ENCODE results near the gene CCDC183. TPM values are rescaled to one million over a fixed set of nuclear protein-coding genes. Genes with fewer than 3 reads are reported as not detected.
"Not testable (repeated sequence)": the region's sequence is repeated elsewhere in the genome, so short reads cannot be mapped to it uniquely, and the experiment has no call there.

The CCDC183 gene
- total RNA-seq, 1 donor = not detected

GRCh38 chr9:136835162-136835931, 39.2 kb downstream of the CCDC183 start:
- no peak overlapping the region for H3K4me3 ChIP-seq (ENCODE audit: low read depth, low read length)
- TF ChIP-seq, protein P1, sequence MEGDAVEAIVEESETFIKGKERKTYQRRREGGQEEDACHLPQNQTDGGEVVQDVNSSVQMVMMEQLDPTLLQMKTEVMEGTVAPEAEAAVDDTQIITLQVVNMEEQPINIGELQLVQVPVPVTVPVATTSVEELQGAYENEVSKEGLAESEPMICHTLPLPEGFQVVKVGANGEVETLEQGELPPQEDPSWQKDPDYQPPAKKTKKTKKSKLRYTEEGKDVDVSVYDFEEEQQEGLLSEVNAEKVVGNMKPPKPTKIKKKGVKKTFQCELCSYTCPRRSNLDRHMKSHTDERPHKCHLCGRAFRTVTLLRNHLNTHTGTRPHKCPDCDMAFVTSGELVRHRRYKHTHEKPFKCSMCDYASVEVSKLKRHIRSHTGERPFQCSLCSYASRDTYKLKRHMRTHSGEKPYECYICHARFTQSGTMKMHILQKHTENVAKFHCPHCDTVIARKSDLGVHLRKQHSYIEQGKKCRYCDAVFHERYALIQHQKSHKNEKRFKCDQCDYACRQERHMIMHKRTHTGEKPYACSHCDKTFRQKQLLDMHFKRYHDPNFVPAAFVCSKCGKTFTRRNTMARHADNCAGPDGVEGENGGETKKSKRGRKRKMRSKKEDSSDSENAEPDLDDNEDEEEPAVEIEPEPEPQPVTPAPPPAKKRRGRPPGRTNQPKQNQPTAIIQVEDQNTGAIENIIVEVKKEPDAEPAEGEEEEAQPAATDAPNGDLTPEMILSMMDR (IDR thresholded peaks at IDR 0.05; ENCODE audit: insufficient read depth, low read length) = no peak

GRCh38 chr9:136835932-136836904, 40.1 kb downstream of the CCDC183 start:
- DNase-seq (ENCODE audit: low read depth) = no peak
- no peak overlapping the region for H3K4me3 ChIP-seq (ENCODE audit: low read depth, low read length)
- TF ChIP-seq, protein P1 (IDR thresholded peaks at IDR 0.05; ENCODE audit: insufficient read depth, low read length) = no peak

More at GRCh38 chr9:136835162-136835931, 39.2 kb downstream of the CCDC183 start:
- DNase-seq (ENCODE audit: low read depth) = no peak

DNA sequence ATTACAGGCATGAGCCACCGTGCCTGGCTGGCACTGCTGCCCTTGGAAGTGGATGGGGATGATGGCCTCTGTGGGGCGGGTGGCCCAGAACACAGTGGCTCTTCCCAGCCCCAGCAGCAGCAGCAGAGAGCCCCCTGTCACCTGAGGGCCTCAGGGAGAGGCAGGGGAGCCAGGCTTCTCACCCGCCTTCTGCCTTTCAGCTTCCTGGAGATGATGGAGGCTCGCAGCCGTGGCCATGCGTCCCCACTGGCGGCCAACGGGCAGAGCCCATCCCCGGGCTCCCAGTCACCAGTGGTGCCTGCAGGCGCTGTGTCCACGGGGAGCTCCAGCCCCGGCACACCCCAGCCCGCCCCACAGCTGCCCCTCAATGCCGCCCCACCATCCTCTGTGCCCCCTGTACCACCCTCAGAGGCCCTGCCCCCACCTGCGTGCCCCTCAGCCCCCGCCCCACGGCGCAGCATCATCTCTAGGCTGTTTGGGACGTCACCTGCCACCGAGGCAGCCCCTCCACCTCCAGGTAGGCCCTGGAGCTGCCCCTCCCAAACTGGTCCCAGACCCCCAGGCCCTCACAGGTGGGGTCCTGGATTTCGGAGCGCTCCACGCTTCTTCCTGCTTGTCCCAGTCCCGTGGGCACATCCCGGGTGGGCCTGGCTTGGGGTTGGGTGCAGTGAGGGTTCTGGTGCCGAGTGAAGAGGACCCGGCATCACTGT, 41.2 kb downstream of the CCDC183 start:
- DNase-seq (ENCODE audit: low read depth) = no peak
- TF ChIP-seq, protein P1 (IDR thresholded peaks at IDR 0.05; ENCODE audit: insufficient read depth, low read length) = no peak
- H3K4me3 ChIP-seq (ENCODE audit: low read depth, low read length) = no peak overlapping the region

GRCh38 chr9:136837856-136838277, 41.7 kb downstream of the CCDC183 start:
- not testable (repeated sequence) for H3K4me3 ChIP-seq (ENCODE audit: low read depth, low read length); DNase-seq (ENCODE audit: low read depth)

- TF ChIP-seq, protein P1 (IDR thresholded peaks at IDR 0.05; ENCODE audit: insufficient read depth, low read length) = no peak
Measured at GRCh38 chr9:136838314-136839228, 42.4 kb downstream of the CCDC183 start.

DNA sequence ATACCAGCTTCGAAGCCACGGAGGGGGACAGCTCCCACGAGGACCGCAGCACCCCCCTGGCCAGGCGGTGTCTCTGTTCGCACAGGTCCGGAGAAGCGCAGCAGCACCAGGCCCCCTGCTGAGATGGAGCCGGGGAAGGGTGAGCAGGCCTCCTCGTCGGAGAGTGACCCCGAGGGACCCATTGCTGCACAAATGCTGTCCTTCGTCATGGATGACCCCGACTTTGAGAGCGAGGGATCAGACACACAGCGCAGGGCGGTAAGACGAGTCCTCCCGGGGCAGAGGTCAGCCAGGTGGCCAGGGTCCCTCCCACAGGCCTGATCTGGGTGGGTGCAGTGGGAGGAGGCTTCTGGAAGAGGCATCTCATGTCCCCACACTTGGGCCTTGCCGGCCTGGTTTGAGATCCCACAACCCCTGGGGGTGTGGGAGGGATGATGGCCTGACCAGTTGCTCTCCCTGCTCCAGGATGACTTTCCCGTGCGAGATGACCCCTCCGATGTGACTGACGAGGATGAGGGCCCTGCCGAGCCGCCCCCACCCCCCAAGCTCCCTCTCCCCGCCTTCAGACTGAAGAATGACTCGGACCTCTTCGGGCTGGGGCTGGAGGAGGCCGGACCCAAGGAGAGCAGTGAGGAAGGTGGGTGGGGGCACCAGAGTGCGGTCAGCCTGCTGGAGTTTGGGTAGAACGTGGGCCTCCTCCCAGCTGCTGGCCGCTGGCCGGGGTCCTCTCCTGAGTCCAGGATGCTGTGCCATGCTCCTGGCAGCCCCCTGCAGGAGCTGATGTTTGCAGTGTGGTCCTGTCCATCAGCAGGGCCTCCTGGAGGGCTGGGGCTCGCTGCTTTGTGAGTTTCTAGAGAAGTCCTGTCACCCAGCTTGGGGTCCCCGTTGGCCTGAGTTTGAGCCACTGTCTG, 43.3 kb downstream of the CCDC183 start:
- TF ChIP-seq, protein P1 (IDR thresholded peaks at IDR 0.05; ENCODE audit: insufficient read depth, low read length) = no peak
- H3K4me3 ChIP-seq (ENCODE audit: low read depth, low read length) = no peak overlapping the region
- no peak for DNase-seq (ENCODE audit: low read depth)

More at GRCh38 chr9:136838314-136839228, 42.4 kb downstream of the CCDC183 start:
- DNase-seq (ENCODE audit: low read depth) = no peak
- no peak overlapping the region for H3K4me3 ChIP-seq (ENCODE audit: low read depth, low read length)

All from fibroblast of the aortic adventitia (primary cell).